ENCODE data around the gene ARPC2. TPM values are rescaled to one million over a fixed set of nuclear protein-coding genes. Genes with fewer than 3 reads are reported as not detected.

ARPC2 gene
- total and polyA plus RNA-seq, 4 donors = 163 to 248 (median 214) TPM

GRCh38 chr2:218244204-218244603 is 27.2 kb downstream of the ARPC2 start:
- H3K36me3 ChIP-seq (ENCODE audit: control insufficient read depth, insufficient read depth, low read length) = peaks cover 60% of the 10 kb centered on the region
- no peaks in the 10 kb centered on the region for H3K9me3 ChIP-seq (ENCODE audit: control insufficient read depth, insufficient read depth, low read length)
- DNase-seq (ENCODE audit: low read depth in 4 of 6, low spot score in 6 of 6) = no peak
- no peaks in the 10 kb centered on the region for H3K27me3 ChIP-seq (ENCODE audit: control insufficient read depth, insufficient read depth, low read length)
- H3K4me1 ChIP-seq (ENCODE audit: control insufficient read depth, insufficient read depth, low read length) = no peaks in the 10 kb centered on the region
- no peak overlapping the region for H3K27ac ChIP-seq (ENCODE audit: low read depth, low read length)
- WGBS (ENCODE audit: insufficient coverage) = no CpG with 5 or more reads among the region's 1 CpG
- H3K4me3 ChIP-seq (ENCODE audit: low read depth, low read length) = no peak overlapping the region

DNA sequence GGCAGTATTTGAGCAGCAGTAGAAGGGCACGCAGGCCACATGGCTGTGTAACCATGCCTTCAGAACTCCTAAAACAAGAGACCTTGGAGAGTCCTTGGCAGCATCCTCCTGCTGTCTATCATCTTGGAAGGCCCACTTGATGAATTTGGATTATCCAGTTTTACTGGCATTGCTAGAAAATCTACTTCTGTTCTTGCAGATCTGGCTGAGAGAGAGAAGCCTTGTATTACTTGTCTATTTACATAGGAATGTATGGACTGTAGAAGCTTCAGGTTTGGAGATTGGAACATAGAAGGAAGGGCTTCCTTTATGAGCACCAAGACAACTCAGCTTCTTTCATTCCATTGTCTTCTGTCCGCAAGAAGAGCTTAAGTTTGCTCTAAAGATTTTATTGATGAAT is 27.7 kb downstream of the ARPC2 start:
- no peaks in the 10 kb centered on the region for H3K4me1 ChIP-seq (ENCODE audit: control insufficient read depth, insufficient read depth, low read length)
- no peaks in the 10 kb centered on the region for H3K9me3 ChIP-seq (ENCODE audit: control insufficient read depth, insufficient read depth, low read length)
- peaks cover 60% of the 10 kb centered on the region for H3K36me3 ChIP-seq (ENCODE audit: control insufficient read depth, insufficient read depth, low read length)
- no peak overlapping the region for H3K27ac ChIP-seq (ENCODE audit: low read depth, low read length)
- no peak overlapping the region for H3K4me3 ChIP-seq (ENCODE audit: low read depth, low read length)
- 88% methylated on average over 1 of the region's 2 CpGs for WGBS (ENCODE audit: insufficient coverage)
- H3K27me3 ChIP-seq (ENCODE audit: control insufficient read depth, insufficient read depth, low read length) = no peaks in the 10 kb centered on the region
- no peak for DNase-seq (ENCODE audit: low read depth in 4 of 6, low spot score in 6 of 6)

DNA sequence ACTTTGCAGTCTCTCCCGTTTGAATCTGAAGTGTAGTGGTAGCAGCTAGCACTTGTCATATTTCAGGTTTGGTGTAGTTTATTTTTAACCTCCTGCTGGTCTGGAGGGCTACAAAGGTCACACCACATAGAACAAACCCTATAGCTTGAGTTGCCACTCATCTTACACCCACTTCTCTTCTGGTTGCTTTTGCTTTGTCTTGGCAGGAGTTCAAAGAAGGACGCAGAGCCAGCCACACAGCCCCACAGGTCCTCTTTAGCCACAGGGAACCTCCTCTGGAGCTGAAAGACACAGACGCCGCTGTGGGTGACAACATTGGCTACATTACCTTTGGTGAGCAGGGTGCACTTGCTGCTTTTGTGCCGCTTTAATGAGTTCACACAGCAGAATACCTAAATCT is 28.2 kb downstream of the ARPC2 start:
- H3K36me3 ChIP-seq (ENCODE audit: control insufficient read depth, insufficient read depth, low read length) = peaks cover 60% of the 10 kb centered on the region
- WGBS (ENCODE audit: insufficient coverage) = 92% methylated on average over 2 of the region's 5 CpGs

DNA sequence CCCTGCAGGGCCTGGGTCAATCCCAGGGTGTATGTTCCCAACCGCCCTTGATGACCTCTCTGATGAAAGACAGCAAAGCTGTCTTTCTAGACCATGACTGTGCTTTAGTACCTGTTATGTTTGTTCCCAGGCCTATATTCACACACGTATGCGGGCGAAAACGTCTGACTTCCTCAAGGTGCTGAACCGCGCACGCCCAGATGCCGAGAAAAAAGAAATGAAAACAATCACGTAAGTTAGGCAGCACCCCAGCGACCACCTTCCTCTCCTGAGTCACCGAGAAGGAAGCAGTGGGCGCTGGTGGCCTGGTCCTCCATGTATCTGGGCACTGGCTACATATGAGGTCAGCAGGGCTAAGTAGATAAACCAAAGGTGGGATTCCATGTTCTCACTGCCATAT is 32.7 kb downstream of the ARPC2 start:
- Histone ChIP-seq H3K36me3 (ENCODE audit: control insufficient read depth, insufficient read depth, low read length) (peaks cover 90% of the 10 kb centered on the region), H3K4me3 (ENCODE audit: low read depth, low read length) (no peak overlapping the region), H3K27me3 (ENCODE audit: control insufficient read depth, insufficient read depth, low read length) (no peaks in the 10 kb centered on the region), H3K4me1 (ENCODE audit: control insufficient read depth, insufficient read depth, low read length) (no peaks in the 10 kb centered on the region), H3K27ac (ENCODE audit: low read depth, low read length) (no peak overlapping the region), H3K9me3 (ENCODE audit: control insufficient read depth, insufficient read depth, low read length) (no peaks in the 10 kb centered on the region)
- 95% methylated on average over 13 of the region's 13 CpGs for WGBS (ENCODE audit: insufficient coverage)
- DNase-seq (ENCODE audit: low read depth in 4 of 6, low spot score in 6 of 6) = no peak

More for the DNA sequence above, 28.2 kb downstream of the ARPC2 start:
- DNase-seq (ENCODE audit: low read depth in 4 of 6, low spot score in 6 of 6) = no peak
- H3K4me3 ChIP-seq (ENCODE audit: low read depth, low read length) = no peak overlapping the region
- H3K4me1 ChIP-seq (ENCODE audit: control insufficient read depth, insufficient read depth, low read length) = no peaks in the 10 kb centered on the region
- no peak overlapping the region for H3K27ac ChIP-seq (ENCODE audit: low read depth, low read length)
- no peaks in the 10 kb centered on the region for H3K27me3 ChIP-seq (ENCODE audit: control insufficient read depth, insufficient read depth, low read length)
- no peaks in the 10 kb centered on the region for H3K9me3 ChIP-seq (ENCODE audit: control insufficient read depth, insufficient read depth, low read length)

DNA sequence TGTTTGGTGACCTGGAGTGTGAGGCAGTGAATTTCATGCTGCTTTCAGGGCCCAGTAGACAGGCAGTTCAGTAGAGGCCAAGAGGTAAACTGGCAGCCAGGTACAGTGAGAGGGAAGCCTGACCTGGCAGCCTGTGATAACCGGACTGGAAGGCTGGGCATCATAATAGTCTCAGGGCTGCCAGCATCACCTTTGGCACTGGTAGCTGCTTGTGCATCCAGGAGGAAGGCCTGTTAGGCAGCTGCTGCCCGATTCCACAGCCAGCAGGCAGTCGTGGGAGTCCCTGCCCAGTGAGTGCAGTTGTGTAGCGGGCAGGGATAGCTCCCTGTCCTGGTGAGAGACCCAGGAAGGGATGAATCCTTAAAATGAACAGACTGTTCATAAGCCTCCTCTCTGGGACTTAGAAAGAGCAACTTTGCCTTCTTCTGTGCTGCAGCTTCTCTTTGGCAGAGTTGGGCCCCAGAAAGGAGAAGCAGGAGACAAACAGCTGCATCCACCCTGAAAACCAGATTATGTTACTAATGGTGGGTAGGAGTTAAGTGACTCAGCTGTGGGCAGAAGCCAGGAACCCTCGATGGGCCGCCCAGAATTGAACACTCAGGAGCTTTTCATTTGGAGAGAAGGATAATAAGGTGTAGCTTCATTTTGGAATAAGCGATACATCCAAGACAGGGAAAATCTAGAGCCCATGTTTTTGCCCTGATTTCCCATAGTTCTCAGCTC is 35.7 kb downstream of the ARPC2 start:
- Histone ChIP-seq H3K9me3 (ENCODE audit: control insufficient read depth, insufficient read depth, low read length) (no peaks in the 10 kb centered on the region), H3K27me3 (ENCODE audit: control insufficient read depth, insufficient read depth, low read length) (no peaks in the 10 kb centered on the region), H3K4me1 (ENCODE audit: control insufficient read depth, insufficient read depth, low read length) (no peaks in the 10 kb centered on the region), H3K36me3 (ENCODE audit: control insufficient read depth, insufficient read depth, low read length) (peaks cover 74% of the 10 kb centered on the region), H3K27ac (ENCODE audit: low read depth, low read length) (no peak overlapping the region), H3K4me3 (ENCODE audit: low read depth, low read length) (no peak overlapping the region)
- no peak for DNase-seq (ENCODE audit: low read depth in 4 of 6, low spot score in 6 of 6)
- 76% methylated on average over 6 of the region's 7 CpGs for WGBS (ENCODE audit: insufficient coverage)

- WGBS (ENCODE audit: insufficient coverage) = 93% methylated on average over 5 of the region's 5 CpGs
Observed at GRCh38 chr2:218253232-218253625, 36.2 kb downstream of the ARPC2 start.

DNA sequence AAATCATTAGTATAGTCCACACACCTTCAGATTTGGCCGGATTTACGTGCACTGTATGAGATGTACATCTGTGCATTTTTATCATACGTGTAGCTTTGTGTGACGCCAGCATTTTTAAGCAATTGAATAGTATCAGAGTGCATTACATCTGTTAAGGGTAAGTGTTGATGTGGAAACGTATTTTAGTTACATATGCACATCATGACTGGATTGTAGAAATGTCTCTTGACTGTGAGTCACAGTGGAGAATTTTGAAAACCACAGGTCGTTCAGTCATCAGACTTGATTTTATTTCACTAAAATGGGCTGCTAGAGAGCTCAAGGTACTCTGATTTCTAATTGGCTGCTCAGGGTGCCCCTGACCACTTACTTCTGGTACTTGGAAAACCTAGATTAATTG is 38.5 kb downstream of the ARPC2 start:
- no peak overlapping the region for H3K4me3 ChIP-seq (ENCODE audit: low read depth, low read length)
- no peak for DNase-seq (ENCODE audit: low read depth in 4 of 6, low spot score in 6 of 6)
- H3K9me3 ChIP-seq (ENCODE audit: control insufficient read depth, insufficient read depth, low read length) = no peaks in the 10 kb centered on the region
- H3K4me1 ChIP-seq (ENCODE audit: control insufficient read depth, insufficient read depth, low read length) = peaks cover 4% of the 10 kb centered on the region
- no peaks in the 10 kb centered on the region for H3K27me3 ChIP-seq (ENCODE audit: control insufficient read depth, insufficient read depth, low read length)
- WGBS (ENCODE audit: insufficient coverage) = 92% methylated on average over 2 of the region's 6 CpGs
- no peak overlapping the region for H3K27ac ChIP-seq (ENCODE audit: low read depth, low read length)
- peaks cover 46% of the 10 kb centered on the region for H3K36me3 ChIP-seq (ENCODE audit: control insufficient read depth, insufficient read depth, low read length)

More at GRCh38 chr2:218253232-218253625, 36.2 kb downstream of the ARPC2 start:
- Histone ChIP-seq H3K4me3 (ENCODE audit: low read depth, low read length) (no peak overlapping the region), H3K9me3 (ENCODE audit: control insufficient read depth, insufficient read depth, low read length) (no peaks in the 10 kb centered on the region), H3K4me1 (ENCODE audit: control insufficient read depth, insufficient read depth, low read length) (no peaks in the 10 kb centered on the region), H3K36me3 (ENCODE audit: control insufficient read depth, insufficient read depth, low read length) (peaks cover 68% of the 10 kb centered on the region), H3K27me3 (ENCODE audit: control insufficient read depth, insufficient read depth, low read length) (no peaks in the 10 kb centered on the region), H3K27ac (ENCODE audit: low read depth, low read length) (no peak overlapping the region)
- no peak for DNase-seq (ENCODE audit: low read depth in 4 of 6, low spot score in 6 of 6)

DNA sequence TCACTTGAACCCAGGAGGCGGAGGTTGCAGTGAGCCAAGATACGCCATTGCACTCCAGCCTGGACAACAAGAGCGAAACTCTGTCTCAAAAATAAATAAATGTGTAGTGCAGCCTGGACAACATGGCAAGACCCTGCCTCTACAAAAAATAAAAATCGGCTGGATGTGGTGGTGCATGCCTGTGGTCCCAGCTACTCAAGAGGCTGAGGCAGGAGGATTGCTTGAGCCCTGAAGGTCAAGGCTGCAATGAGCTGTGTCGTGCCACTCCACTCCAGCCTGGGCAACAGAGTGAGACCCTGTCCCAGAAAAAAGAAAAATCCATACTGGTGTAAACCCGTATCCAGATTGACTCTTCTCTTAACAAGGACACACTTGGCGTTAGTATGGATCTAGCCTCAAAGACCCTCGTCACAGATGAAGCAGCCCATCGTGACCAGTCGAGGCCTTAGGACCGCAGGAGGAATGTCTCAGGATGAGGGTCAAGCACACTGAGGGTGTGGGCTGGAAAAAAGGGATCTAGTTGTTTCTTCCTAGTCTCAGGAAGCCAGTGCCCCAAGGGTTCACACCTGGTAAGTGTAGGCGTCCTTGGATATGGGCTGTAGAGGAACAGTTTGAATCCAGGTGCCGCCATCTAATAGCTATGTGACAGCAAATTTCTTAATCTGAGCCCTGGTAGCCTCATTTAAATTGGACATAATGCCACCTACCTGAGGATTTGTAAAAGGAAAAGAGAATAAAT is 39.8 kb downstream of the ARPC2 start:
- Histone ChIP-seq H3K4me3 (ENCODE audit: low read depth, low read length) (no peak overlapping the region), H3K36me3 (ENCODE audit: control insufficient read depth, insufficient read depth, low read length) (peaks cover 40% of the 10 kb centered on the region), H3K9me3 (ENCODE audit: control insufficient read depth, insufficient read depth, low read length) (no peaks in the 10 kb centered on the region), H3K27me3 (ENCODE audit: control insufficient read depth, insufficient read depth, low read length) (no peaks in the 10 kb centered on the region), H3K4me1 (ENCODE audit: control insufficient read depth, insufficient read depth, low read length) (peaks cover 13% of the 10 kb centered on the region), H3K27ac (ENCODE audit: low read depth, low read length) (no peak overlapping the region)
- WGBS (ENCODE audit: insufficient coverage) = 92% methylated on average over 13 of the region's 13 CpGs
- no peak for DNase-seq (ENCODE audit: low read depth in 4 of 6, low spot score in 6 of 6)

- H3K4me3 ChIP-seq (ENCODE audit: low read depth, low read length) = no peak overlapping the region
- WGBS (ENCODE audit: insufficient coverage) = 57% methylated on average over 7 of the region's 8 CpGs
- no peak for DNase-seq (ENCODE audit: low read depth in 4 of 6, low spot score in 6 of 6)
- no peaks in the 10 kb centered on the region for H3K27me3 ChIP-seq (ENCODE audit: control insufficient read depth, insufficient read depth, low read length)
- H3K9me3 ChIP-seq (ENCODE audit: control insufficient read depth, insufficient read depth, low read length) = no peaks in the 10 kb centered on the region
- H3K4me1 ChIP-seq (ENCODE audit: control insufficient read depth, insufficient read depth, low read length) = peaks cover 17% of the 10 kb centered on the region
- H3K36me3 ChIP-seq (ENCODE audit: control insufficient read depth, insufficient read depth, low read length) = peaks cover 37% of the 10 kb centered on the region
- H3K27ac ChIP-seq (ENCODE audit: low read depth, low read length) = no peak overlapping the region
Observed at GRCh38 chr2:218257390-218257981, 40.5 kb downstream of the ARPC2 start.
